Colonic mucosa (tissue), 4 donors: ENCODE measurements around the gene STRAP. TPM values are rescaled to one million over a fixed set of nuclear protein-coding genes. Genes with fewer than 3 reads are reported as not detected.
"Not testable (repeated sequence)": the region's sequence is repeated elsewhere in the genome, so short reads cannot be mapped to it uniquely, and the experiment has no call there.

Experiments used
- DNase-seq: peaks from one replicate; pipeline ENCODE4 v3.0.0-alpha.2; 2020
- H3K27ac ChIP-seq: fragments of 200-600 bp; one replicate; pipeline ENCODE4 v1.8.0; 2021
- H3K27me3 ChIP-seq: fragments of 200-600 bp; one replicate; pipeline ENCODE4 v1.8.0; 2021
- H3K36me3 ChIP-seq: fragments of 200-600 bp; one replicate; pipeline ENCODE4 v1.8.0; 2021
- H3K4me1 ChIP-seq: fragments of 200-600 bp; one replicate; pipeline ENCODE4 v1.8.0; 2021; ENCODE audit warnings: mild to moderate bottlenecking
- H3K4me3 ChIP-seq: fragments of 200-600 bp; one replicate; pipeline ENCODE4 v1.8.0; 2021
- H3K9ac ChIP-seq, 2 donors: one replicate each; pipeline ENCODE4 v1.7.0; 2013; ENCODE audit warnings: control low read depth in 2 of 2, low read depth in 2 of 2, low read length in 2 of 2
- H3K9me3 ChIP-seq: fragments of 200-600 bp; one replicate; pipeline ENCODE4 v1.8.0; 2021
- intact Hi-C: fragments of 100-400 bp; cut with DNase I; formaldehyde crosslinking; loops from one replicate; pipeline ENCODE4 v1.14.1; 2022
- total RNA-seq, 2 donors: library from RNA; stranded (reverse); fragmentation: NEBNext Ultra II Directional in 1 of 2; extraction: Animal tissue kit (Norgen Biotek cat#: 25700) in 1 of 2; gene quantifications; one replicate each; pipeline ENCODE4 v1.2.1, GENCODE V29; 2021
- TF ChIP-seq, protein P1 (sequence below): fragments of 200-600 bp; IDR thresholded peaks from one replicate; pipeline ENCODE4 v1.8.0; 2022; ENCODE audit warnings: antibody characterized with exemption, mild to moderate bottlenecking
- donor health status: healthy.
- donor health status: DM: no; HTN: no; CAD: no.
- donor health status: DM: no; HTN: no; CAD: no.

The STRAP gene
- total RNA-seq, 2 donors from 2014 or later = 85.3 to 108 TPM

DNA sequence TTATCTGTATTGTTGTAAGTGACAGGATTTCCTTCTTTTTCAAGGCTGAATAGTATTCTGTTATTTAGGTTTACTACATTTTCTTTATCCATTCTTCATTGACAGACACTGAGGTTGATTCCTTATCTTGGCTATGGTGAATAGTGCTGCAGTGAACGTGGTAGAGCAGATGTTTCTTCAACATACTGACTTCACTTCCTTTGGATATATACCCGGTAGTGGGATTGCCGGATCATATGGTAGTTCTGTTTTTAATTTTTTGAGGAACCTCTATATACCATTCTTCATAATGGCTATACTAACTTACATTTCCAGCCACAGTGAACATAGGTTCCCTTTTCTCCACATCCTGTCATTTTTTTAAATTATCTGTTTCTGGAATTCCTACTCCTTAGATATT lies 50.8 kb downstream of the STRAP start:
- TF ChIP-seq, protein P1, sequence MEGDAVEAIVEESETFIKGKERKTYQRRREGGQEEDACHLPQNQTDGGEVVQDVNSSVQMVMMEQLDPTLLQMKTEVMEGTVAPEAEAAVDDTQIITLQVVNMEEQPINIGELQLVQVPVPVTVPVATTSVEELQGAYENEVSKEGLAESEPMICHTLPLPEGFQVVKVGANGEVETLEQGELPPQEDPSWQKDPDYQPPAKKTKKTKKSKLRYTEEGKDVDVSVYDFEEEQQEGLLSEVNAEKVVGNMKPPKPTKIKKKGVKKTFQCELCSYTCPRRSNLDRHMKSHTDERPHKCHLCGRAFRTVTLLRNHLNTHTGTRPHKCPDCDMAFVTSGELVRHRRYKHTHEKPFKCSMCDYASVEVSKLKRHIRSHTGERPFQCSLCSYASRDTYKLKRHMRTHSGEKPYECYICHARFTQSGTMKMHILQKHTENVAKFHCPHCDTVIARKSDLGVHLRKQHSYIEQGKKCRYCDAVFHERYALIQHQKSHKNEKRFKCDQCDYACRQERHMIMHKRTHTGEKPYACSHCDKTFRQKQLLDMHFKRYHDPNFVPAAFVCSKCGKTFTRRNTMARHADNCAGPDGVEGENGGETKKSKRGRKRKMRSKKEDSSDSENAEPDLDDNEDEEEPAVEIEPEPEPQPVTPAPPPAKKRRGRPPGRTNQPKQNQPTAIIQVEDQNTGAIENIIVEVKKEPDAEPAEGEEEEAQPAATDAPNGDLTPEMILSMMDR = no peak
- Histone ChIP-seq H3K36me3 (no peaks in the 10 kb centered on the region), H3K9me3 (no peaks in the 10 kb centered on the region), H3K27me3 (no peaks in the 10 kb centered on the region), H3K4me1 (no peaks in the 10 kb centered on the region), H3K27ac (no peak overlapping the region), H3K9ac (no peak overlapping the region), H3K4me3 (no peak overlapping the region)
- DNase-seq = no peak
- intact Hi-C loops = no loop called here

DNA sequence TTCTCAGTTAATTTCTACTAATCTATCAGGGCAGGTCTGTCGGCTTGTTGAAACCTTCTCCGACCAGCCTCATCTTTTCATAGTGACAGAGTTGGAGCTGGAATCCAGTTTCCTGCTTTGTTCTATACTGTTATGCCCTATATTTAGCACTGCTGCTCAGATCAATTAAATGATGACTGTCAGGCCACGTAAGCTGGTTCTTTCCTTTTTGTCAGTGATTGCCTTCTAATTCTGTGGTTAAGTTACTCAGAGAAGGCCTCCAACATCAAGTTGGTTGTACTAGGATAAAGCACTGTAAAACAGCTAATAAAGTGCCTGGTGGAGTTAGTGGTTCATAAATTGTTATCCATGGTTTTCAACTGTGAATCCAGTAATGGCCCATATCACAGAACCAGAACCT lies 51.6 kb downstream of the STRAP start:
- Histone ChIP-seq H3K4me3 (no peak overlapping the region), H3K27me3 (no peaks in the 10 kb centered on the region), H3K4me1 (no peaks in the 10 kb centered on the region), H3K27ac (no peak overlapping the region), H3K9me3 (no peaks in the 10 kb centered on the region), H3K9ac (no peak overlapping the region), H3K36me3 (no peaks in the 10 kb centered on the region)
- intact Hi-C loops = no loop called here
- TF ChIP-seq, protein P1 = no peak
- DNase-seq = no peak

DNA sequence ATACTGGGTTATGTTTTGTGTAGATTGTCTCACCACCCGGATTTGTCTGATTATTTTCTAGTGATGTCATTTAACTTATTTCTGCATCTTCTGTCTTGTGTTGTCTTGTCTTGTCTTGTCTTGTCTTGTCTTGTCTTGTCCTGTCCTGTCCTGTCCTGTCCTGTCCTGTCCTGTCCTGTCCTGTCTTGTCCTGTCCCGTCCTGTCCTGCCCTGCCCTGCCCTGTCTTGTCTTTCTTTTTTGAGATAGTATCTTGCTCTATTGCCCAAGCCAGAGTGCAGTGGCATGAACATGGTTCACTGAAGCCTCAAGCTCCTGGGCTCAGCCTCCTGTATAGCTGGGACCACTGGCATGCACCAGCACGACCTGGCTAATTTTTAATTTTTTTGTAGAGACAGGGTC lies 54.6 kb downstream of the STRAP start:
- intact Hi-C loops = no loop called here
- H3K27me3 ChIP-seq = no peaks in the 10 kb centered on the region
- no peak overlapping the region for H3K9ac ChIP-seq
- no peak for DNase-seq
- no peak overlapping the region for H3K27ac ChIP-seq
- no peak overlapping the region for H3K4me3 ChIP-seq
- TF ChIP-seq, protein P1 = no peak
- no peaks in the 10 kb centered on the region for H3K36me3 ChIP-seq
- H3K9me3 ChIP-seq = no peaks in the 10 kb centered on the region
- no peaks in the 10 kb centered on the region for H3K4me1 ChIP-seq

DNA sequence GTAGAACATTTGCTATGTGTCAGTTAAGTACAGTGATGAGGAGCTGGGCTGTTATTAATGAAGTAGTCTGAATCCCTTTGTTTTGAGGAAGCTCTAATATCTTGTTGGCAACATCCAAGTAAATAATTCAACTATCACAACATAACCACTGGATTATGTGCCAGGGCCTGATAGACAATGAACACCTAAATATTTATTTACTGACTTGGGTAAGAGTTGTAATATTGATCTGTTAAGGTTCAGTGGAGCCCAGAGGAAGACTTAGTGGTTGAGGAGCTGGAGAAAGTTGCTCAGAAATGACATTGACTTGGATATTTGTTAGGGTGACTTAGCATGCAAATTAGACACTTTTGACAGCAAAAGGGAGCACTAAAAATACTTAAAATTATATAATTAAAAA lies 55.7 kb downstream of the STRAP start:
- Histone ChIP-seq H3K27me3 (no peaks in the 10 kb centered on the region), H3K36me3 (no peaks in the 10 kb centered on the region), H3K27ac (no peak overlapping the region), H3K9ac (no peak overlapping the region), H3K9me3 (no peaks in the 10 kb centered on the region), H3K4me3 (no peak overlapping the region), H3K4me1 (no peaks in the 10 kb centered on the region)
- intact Hi-C loops = no loop called here
- TF ChIP-seq, protein P1 = no peak
- DNase-seq = no peak

DNA sequence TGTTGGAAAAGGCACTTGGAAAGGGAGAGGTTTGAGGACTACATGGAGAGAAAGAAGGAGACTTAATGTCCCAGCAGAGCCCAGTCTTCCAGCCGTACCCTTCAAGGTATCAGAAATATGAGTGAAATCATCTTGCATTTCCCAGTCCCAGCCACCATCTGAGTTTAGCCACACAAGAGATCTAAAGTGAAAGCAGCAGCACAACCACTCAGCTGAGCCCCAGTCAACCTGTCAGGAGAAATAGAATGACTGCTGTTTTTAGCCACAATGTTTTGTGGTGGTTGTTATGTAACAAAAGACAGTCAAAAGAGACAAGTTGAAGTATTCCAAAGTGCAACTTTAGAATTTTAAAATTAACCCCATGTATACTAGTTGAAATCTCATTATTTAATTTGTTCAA lies 56.9 kb downstream of the STRAP start:
- no peak overlapping the region for H3K27ac ChIP-seq
- H3K4me1 ChIP-seq = no peaks in the 10 kb centered on the region
- no peaks in the 10 kb centered on the region for H3K27me3 ChIP-seq
- no peaks in the 10 kb centered on the region for H3K9me3 ChIP-seq
- H3K4me3 ChIP-seq = no peak overlapping the region
- intact Hi-C loops = no loop called here
- DNase-seq = no peak
- no peaks in the 10 kb centered on the region for H3K36me3 ChIP-seq
- TF ChIP-seq, protein P1 = no peak
- H3K9ac ChIP-seq = no peak overlapping the region

DNA sequence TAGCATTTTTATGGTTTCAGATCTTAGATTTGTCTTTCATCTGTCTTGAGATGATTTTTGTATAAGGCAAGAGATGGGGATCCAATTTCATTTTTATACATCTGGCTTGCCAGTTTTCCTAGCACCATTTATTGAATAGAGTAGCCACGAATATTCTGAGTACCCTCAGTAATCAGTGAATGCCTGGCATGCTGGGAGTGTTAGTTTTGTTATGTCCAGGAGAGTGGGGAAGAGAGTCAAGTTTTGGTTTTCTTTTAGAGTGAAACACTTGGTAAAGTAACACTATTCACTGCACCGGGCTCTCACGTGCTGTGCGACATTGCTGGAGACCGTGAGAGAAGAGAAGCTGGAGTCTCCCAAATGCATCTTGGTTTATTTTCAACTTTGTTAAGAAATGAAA lies 60.3 kb downstream of the STRAP start:
- intact Hi-C loops = no loop called here
- no peaks in the 10 kb centered on the region for H3K36me3 ChIP-seq
- TF ChIP-seq, protein P1 = no peak

DNA sequence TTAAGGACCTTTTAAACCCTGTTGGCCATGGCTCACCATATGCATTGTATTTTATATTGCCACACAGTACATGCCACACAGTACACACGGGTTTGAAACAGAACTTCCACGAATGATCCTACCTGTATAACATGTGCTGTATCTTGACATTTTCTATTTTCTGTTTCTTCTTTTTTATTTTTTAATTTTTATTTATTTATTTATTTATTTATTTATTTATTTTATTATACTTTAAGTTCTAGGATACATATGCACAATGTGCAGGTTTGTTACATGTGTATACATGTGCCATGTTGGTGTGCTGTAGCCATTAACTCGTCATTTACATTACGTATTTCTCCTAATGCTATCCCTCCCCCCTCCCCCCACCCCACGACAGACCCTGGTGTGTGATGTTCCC lies 61.3 kb downstream of the STRAP start:
- H3K4me3 ChIP-seq, intact Hi-C loops, H3K27me3 ChIP-seq, H3K9me3 ChIP-seq, DNase-seq, H3K9ac ChIP-seq, H3K36me3 ChIP-seq, H3K4me1 ChIP-seq, H3K27ac ChIP-seq: not testable (repeated sequence)

More for the DNA sequence above, 60.3 kb downstream of the STRAP start:
- Histone ChIP-seq H3K27me3 (no peaks in the 10 kb centered on the region), H3K4me1 (no peaks in the 10 kb centered on the region), H3K9me3 (no peaks in the 10 kb centered on the region), H3K27ac (no peak overlapping the region), H3K9ac (no peak overlapping the region), H3K4me3 (no peak overlapping the region)
- no peak for DNase-seq

DNA sequence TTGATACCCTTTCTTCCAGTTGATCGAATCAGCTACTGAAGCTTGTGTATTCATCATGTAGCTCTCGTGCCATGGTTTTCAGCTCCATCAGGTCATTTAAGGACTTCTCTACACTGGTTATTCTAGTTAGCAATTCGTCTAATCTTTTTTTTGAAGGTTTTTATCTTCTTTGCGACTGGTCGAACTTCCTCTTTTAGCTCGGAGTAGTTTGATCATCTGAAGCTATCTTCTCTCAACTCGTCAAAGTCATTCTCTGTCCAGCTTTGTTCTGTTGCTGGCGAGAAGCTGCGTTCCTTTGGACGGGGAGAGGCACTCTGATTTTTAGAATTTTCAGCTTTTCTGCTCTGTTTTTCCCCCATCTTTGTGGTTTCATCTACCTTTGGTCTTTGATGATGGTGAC lies 66.3 kb downstream of the STRAP start:
- H3K9ac ChIP-seq, H3K36me3 ChIP-seq, H3K27ac ChIP-seq, H3K27me3 ChIP-seq, H3K4me3 ChIP-seq, DNase-seq, intact Hi-C loops, H3K9me3 ChIP-seq, H3K4me1 ChIP-seq: not testable (repeated sequence)
